ENCODE results near the gene JAG1.

Gene JAG1

GRCh38 chr20:10652660-10653261 lies 21.0 kb downstream of the JAG1 start:
- no peak for DNase-seq (ENCODE audit: low read depth)

DNA sequence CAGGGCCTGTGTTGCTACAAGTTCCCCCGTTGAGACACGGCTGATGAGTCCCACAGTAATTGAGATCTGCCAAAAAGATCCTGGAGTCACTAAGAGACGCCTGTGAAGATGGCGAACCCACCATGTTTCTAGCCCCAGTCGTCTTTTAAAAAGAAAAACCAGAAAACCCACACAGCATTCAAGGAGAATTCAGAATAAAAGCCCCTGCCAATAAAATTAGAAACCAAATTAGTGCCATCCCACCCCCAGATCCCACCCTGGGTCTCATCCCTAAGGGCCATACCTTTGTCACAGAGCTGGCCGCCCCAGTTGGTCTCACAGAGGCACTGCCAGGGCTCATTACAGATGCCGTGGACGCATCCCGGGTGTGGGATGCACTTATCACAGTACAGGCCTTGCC lies 21.6 kb downstream of the JAG1 start:
- DNase-seq (ENCODE audit: low read depth) = no peak

DNA sequence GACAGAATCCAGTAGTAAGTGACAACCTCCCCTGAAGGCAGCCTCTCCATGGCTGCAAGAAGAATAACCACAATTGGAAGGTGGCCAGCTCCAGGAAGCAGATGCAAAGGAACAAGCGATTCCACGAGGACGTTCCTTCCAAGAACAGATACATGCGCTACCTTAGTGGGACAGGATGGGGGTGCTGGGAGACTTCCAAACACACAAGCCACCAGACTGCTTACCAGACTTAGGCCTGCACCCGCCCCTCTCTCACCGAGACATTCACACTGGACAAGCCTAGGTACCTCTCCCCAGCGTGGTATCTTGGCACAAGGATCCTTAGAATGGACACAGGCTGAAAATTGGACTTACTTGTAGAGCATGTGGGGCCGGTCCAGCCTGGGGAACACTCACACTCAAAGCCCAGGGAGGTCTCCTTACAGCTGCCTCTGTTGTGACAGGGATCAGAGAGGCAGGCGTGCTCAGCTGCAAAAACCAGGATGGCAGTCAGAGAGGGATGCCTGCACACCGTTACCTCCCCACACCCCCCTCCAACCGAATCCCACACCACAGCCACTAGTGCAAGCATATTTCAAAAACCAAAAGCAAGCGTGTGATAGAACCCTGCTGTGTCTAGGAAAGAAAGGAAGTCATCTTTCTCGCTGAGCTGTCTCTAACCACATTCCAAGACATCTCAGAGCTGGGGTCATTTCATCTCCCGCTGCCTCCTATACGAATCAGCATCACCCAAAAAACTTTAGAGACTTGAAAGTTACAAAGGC lies 22.4 kb downstream of the JAG1 start:
- DNase-seq (ENCODE audit: low read depth) = no peak

GRCh38 chr20:10649797-10650160 lies 24.0 kb downstream of the JAG1 start:
- DNase-seq (ENCODE audit: low read depth) = no peak

DNA sequence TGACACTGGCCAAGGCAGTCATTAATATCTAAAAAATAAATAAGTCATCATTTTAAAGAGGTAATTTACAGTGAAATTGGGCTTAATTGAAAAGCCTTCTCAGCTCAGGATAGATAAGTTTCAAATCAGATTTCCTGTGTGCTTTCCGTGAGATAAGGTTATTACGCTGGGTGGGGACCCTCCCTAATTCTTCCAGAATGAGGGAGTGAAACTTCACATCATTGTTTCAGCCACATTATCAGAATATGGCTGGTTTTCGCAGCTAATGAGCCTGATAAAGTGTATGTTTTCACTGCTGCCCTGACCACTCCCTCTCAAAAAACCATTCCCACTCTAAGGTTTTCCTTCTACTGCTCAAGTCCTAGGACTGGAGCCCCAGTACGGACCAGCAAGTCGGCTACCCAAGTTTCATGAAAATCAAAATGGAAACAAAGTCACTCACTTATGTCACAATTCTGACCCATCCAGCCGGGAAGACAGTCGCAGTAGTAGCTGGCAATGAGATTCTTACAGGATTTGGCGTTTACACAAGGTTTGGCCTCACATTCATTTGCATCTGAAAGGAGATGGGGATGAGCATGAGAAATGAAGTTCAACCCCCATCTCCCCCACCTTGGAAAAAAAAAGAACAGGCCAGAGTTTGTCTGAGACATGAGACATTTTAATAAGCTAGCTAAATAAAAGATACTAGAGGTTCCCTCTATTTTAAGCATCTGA lies 24.6 kb downstream of the JAG1 start:
- DNase-seq (ENCODE audit: low read depth) = no peak

GRCh38 chr20:10648651-10649050 lies 25.1 kb downstream of the JAG1 start:
- no peak for DNase-seq (ENCODE audit: low read depth)

DNA sequence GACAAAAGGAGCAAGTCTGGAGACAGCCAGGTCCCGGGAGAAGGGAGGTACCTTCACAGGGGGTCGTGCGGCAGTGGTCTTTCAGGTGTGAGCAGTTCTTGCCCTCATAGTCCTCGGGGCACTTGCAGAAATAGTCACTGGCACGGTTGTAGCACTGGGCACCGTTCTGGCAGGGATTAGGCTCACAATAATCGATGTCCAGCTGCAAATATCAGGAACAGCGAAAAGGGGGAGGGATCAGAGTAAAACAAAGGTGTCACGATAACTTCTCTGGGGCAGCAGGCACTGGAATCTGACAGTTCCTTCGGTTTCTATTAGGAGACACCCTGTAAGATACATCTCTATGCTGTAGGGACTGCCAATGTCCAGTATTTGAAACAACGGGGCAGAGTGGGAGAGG lies 25.9 kb downstream of the JAG1 start:
- no peak for DNase-seq (ENCODE audit: low read depth)

DNA sequence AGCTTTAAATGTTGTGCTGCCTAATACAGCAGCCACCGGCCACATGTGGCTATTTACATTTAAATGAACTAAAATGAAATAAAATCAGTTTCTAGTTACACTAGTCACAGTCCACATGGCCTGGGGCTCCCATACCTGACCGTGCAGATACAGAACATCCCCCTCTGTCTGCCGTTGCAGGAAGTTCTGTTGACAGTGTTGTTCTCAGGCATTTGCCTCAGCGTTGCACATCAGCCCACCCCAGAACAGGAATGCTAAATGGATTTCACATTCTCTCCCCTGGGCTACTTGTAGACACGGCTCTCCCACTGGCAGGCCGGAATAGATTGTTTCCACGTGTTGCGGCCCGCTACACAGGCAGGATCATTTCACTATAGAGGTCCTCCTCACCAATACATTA lies 26.3 kb downstream of the JAG1 start:
- no peak for DNase-seq (ENCODE audit: low read depth)

DNA sequence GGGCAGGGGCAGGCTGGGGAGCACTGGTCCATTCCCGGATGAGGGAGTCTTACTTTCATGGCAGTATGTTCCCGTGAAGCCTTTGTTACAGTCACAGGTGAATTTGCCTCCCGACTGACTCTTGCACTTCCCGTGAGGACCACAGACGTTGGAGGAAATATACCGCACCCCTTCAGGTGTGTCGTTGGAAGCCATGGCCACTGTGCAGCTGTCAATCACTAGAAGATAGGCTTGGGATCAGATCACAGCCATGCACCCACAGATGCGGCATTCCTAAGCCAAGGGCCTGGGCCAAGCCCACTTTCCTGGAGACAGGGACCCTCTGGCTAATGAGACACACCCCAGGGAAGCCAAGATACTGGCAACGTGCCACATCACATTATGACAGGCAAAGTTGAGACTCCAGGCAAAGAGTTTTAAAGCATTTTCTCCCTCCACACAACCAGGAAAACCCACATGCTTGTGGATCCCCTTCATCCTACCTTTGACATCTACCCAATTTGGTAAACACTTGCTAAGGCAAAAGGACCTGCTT lies 26.8 kb downstream of the JAG1 start:
- DNase-seq (ENCODE audit: low read depth) = no peak

GRCh38 chr20:10646006-10646405 lies 27.8 kb downstream of the JAG1 start:
- no peak for DNase-seq (ENCODE audit: low read depth)

DNA sequence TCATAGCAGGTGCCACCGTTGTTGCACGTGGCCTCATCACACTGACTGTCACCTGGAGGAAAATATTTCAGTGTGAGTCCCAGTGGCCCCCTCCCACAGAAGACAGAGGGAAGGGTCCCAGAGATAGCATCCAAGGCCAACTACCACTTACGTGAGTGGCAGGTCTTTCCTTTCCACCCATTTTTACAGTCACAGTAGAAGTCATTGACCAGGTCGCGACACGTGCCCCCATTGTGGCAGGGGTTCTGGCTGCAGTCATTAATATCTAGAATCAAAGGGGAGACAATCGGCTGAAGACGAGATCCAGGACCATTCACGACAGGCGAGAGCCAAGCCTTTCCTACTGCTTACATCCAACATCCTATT lies 28.6 kb downstream of the JAG1 start:
- no peak for DNase-seq (ENCODE audit: low read depth)

DNA sequence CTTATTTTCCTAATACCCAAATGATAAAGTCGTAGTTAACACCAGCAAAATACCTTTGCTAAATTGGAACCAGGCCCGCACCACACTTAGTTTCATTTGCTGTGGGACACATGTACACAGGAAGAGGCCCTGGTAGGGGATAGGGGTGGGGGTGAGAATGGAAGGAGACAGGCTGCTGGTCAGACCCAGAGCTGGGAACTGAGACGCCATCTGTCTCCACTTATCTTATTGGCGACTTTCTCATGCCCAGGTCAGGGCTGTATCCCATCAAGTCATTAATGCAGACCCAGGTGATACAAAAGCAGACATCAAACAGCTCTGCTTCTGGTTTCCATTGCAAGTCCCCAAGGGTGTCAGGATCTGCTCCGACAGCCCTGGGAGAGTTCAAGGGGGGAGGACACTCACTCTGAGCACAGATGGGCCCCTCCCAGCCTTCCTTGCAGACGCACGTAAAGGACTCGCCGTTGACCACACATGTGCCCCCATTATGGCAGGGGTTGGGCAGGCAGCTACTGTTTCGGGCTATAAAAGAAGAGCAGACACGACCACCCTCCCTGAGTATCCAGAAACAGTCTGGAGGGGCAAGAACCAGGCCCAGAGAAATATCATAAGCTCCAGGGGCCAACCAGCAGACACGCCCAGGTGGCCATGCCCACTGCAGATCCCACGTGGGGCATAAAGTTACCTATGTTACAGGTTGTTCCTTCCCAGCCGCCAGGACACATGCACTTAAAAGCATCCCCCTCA lies 29.2 kb downstream of the JAG1 start:
- DNase-seq (ENCODE audit: low read depth) = no peak

- DNase-seq (ENCODE audit: low read depth) = no peak
Measured at GRCh38 chr20:10643560-10643873, 30.3 kb downstream of the JAG1 start.

DNA sequence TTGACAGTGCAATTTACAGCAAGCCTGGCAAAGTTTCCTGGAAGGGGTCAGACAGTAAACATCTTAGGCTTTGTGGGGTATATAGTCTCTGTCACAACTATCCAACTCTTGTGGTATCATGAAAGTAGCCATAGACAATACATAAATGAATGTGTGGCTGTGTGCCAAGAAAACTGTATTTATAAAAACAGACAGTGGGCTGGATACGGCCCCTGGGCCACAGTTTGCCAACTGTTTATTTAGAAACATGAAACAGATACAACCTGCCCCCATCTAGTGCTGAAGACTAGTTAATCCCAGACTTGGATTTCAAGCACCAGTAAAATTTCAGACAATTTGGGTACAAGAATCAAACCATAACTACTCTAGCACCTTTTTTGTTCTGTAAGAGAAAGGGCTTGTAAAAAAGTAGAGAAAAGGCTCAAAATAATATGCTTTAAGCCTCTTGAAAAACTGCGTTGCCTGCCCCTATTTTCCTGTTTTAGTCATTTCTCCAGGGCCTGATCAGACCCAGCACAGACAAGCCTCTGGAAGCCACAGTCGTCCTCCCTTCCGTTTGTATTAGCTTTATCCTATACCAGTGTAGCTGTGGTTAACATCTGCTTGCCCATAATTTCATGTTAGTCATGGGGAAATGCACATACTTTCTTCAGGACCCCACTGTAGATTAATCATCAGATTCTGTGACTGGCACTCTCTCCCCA lies 30.8 kb downstream of the JAG1 start:
- no peak for DNase-seq (ENCODE audit: low read depth)

GRCh38 chr20:10641893-10642292 lies 31.9 kb downstream of the JAG1 start:
- DNase-seq (ENCODE audit: low read depth) = no peak

GRCh38 chr20:10641467-10641866 lies 32.3 kb downstream of the JAG1 start:
- DNase-seq (ENCODE audit: low read depth) = no peak

- DNase-seq (ENCODE audit: low read depth) = no peak
Measured at GRCh38 chr20:10640897-10641296, 32.9 kb downstream of the JAG1 start.

DNA sequence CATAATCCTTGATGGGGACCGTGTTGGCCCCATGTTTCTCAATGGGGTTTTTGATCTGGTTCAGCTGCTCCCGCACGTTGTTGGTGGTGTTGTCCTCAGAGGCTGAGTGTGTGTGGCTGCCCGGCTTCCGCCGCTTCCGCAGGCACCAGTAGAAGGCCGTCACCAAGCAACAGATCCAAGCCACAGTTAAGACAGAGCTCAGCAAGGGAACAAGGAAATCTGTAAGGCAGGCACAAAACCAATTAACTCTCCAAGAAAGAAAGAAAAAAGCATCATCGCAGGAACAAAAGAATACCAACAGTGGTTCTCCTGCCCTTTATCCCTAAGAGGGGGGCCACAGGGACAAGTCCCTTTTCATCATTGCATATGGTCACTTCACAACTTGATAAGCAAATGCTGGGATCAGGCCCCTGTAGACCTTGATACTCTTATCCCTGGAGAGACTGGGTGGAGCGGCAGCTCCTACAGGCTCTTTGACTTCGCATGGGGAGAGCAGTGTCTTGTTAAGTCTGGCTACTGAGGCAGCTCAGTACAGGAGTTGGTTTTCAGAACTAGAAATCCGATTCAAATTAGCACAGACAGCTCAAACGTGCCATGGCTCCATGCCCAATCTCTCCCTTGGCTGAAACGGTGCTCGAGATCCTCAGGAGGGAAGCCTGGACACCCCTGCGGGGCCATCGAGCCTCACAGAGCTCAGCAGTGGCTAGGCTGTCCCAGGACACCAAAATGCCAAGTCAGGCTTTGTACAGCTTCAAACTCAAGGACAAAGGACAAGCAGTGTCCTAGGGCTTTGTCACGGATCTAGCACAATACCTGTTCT lies 33.9 kb downstream of the JAG1 start:
- no peak for DNase-seq (ENCODE audit: low read depth)

DNA sequence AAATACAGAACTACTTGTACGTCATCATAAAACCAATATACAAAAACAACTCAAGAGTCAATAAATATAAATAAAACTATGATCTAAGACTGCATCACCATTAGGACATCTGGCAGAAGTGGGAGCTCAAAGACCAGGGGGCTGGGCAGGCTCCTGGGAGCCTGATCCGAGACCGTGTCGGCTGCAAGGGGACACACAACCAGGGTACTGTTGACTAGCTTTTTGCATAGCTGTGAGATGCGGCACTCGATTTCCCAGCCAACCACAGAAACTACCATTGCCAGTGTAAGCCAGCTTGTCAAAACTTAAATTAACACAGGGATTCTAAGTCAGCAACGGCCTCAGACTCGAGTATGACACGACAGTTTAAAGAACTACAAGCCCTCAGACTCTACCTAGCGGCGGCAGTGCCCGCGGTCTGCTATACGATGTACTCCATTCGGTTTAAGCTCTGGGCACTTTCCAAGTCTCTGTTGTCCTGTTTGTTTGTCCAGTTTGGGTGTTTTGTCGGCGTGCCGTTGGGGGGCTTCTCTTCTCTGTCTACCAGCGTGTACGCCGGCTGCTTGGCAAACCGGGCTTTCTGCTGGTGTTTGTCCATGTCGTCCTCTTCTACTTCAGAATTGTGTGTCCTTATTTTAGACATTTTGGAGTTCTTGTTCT lies 34.6 kb downstream of the JAG1 start:
- DNase-seq (ENCODE audit: low read depth) = no peak

DNA sequence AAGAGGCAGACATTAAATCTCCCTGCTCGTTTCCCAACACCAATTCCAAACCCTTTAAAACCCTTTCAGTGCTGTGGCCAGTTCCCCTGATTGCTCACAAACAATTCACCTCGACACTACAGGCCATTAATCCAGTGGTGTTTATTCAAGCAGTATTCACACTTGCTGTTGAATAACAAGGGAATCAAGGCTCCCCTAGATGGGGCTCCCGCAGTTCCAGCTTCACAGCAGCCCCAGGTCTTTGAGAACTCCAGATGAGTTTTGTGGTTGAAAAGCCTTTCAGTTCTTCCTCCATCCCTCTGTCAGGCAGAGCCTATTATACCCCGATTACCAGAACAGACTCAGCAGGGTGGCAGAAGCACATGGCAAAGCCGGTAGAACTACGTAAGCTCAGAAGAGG lies 36.2 kb downstream of the JAG1 start:
- no peak for DNase-seq (ENCODE audit: low read depth)

Data from activated T-helper 9 cell treated with anti-CD3 and anti-CD28 coated beads, Interleukin-2, amount 50 U/mL, for 16 hours (primary cell).